ENCODE results near the gene SCFD2.
A peak's percentile ranks its signal among the peaks of the same experiment; 100 is the strongest.

SCFD2 gene

DNA sequence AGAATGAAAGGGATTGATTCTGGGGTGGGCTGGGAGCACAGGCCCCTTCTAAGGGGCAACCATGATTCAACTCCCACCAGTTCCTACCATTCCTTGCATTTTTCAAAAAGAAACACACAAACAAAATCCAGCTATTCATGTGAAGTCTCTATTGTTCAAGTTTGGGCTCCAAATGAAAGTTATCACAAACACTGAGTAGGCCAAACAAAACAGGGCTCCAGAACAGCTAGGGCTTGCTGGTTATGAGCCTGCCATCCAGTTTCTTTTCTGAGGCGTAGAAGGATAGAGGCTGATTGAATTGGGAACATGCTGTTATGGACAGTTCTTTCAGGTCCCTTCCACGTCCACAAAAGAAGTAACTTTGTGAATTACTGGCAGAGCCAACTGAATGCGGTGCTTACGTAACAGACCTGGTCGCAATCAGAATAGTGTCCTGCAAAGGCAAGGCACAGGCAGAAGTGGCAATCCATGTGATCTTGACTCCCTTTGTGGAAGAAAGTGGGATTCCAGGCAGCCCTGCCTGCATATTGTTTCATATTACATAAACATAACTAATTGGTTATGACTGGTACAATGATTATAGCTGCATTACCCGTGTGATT, 244.5 kb downstream of the SCFD2 start:
- no peak for DNase-seq (ENCODE audit: low spot score)
- no peak overlapping the region for H3K27ac ChIP-seq
- ChIA-PET CTCF (no interaction called here), POLR2A (ENCODE audit: low non-redundant PET) (no interaction called here)
- TF ChIP-seq, protein P1, sequence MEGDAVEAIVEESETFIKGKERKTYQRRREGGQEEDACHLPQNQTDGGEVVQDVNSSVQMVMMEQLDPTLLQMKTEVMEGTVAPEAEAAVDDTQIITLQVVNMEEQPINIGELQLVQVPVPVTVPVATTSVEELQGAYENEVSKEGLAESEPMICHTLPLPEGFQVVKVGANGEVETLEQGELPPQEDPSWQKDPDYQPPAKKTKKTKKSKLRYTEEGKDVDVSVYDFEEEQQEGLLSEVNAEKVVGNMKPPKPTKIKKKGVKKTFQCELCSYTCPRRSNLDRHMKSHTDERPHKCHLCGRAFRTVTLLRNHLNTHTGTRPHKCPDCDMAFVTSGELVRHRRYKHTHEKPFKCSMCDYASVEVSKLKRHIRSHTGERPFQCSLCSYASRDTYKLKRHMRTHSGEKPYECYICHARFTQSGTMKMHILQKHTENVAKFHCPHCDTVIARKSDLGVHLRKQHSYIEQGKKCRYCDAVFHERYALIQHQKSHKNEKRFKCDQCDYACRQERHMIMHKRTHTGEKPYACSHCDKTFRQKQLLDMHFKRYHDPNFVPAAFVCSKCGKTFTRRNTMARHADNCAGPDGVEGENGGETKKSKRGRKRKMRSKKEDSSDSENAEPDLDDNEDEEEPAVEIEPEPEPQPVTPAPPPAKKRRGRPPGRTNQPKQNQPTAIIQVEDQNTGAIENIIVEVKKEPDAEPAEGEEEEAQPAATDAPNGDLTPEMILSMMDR (conservative IDR thresholded peaks at IDR 0.05; ENCODE audit: low read depth), result no peak

DNA sequence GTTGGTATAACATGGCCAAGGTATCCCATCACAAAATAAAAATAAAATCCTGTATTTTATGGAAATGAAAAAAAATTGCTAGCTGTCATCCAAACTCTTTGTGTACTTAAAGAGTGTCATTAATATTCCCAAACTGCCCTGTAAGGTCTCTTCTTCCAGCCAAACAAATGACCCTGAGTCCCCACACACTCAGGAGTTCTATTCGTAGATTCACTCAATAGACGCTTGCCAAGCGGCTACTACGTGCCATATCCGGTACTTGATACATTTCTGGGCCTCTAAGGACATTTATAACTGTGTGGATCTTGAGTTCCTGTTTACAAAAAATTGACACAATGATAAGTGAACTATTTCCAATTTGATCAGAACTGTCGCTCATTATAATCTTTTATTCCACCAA, 245.1 kb downstream of the SCFD2 start:
- DNase-seq (ENCODE audit: low spot score), result no peak
- CTCF ChIA-PET, result no interaction called here
- no peak overlapping the region for H3K27ac ChIP-seq
- POLR2A ChIA-PET (ENCODE audit: low non-redundant PET), result no interaction called here
- TF ChIP-seq, protein P1 (conservative IDR thresholded peaks at IDR 0.05; ENCODE audit: low read depth), result no peak

DNA sequence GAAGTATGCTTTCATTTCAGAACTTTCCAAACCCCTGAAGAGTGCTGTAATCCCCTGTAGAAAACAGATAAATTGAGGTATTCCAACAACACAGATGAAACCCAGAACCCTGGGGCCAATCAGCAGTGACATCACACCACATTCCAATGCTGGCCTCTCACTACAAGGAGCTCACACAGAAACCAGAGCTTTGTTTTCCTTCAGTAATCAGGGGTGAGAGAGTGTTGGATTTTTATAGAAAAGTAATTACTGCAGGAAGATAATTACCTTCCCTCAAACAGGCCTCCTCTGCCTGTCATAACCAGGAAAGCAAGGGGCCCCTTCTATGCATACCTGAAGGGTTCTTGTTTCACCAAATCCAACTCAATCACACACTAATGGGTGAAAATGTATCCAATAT, 246.2 kb downstream of the SCFD2 start:
- H3K27ac ChIP-seq, result no peak overlapping the region
- ChIA-PET POLR2A (ENCODE audit: low non-redundant PET) (no interaction called here), CTCF (interaction anchor here (0.7 kb wide), 1 partner anchor 1424 kb away, joined by 3 read pairs; no protein-coding TSS in a partner anchor)
- DNase-seq (ENCODE audit: low spot score), result peak; percentile 22
- TF ChIP-seq, protein P1 (conservative IDR thresholded peaks at IDR 0.05; ENCODE audit: low read depth), result no peak

DNA sequence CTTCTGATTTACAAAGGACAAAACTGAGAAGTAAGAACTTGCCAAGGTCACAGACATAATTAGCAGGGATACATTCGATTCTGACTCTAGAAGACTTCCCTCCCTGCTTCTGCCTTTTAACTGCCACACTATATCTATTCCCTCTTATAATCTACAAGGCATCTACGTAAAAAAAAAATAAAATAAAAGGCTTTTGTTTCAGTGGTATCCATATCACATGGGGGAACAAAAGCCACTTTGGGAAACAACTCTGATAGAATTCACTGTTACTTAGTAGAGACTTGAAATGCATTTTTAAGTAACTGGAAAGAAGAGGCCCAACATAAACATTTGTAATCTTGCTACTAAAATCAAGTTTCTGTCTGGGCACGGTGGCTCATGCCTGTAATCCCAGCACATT, 247.2 kb downstream of the SCFD2 start:
- DNase-seq (ENCODE audit: low spot score), result no peak
- POLR2A ChIA-PET (ENCODE audit: low non-redundant PET), result no interaction called here
- CTCF ChIA-PET, result interaction anchor here (0.6 kb wide), 1 partner anchor 465 kb away, joined by 3 read pairs; no protein-coding TSS in a partner anchor
- TF ChIP-seq, protein P1 (conservative IDR thresholded peaks at IDR 0.05; ENCODE audit: low read depth), result no peak
- no peak overlapping the region for H3K27ac ChIP-seq

DNA sequence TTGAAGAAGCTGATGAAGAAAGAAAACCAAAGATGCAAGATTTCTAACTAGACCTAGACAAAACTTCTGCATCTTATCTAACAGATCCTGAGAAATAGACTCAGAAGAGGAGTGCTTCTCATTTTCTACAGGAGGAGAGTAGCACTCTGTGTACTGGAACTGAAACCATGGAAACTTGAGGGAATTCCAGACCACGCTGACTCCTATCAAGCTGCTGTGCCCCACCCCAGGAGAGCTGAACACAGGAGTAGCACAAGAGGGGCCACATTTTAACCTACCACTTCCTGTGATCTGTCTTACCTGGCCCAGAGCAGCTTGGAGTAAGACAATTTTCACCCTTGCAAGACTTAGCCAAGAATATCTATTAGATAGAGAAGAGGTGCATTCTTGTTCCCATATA, 248.9 kb downstream of the SCFD2 start:
- ChIA-PET POLR2A (ENCODE audit: low non-redundant PET) (no interaction called here), CTCF (interaction anchor here (1.1 kb wide), 1 partner anchor 686 kb away, joined by 4 read pairs; no protein-coding TSS in a partner anchor)
- TF ChIP-seq, protein P1 (conservative IDR thresholded peaks at IDR 0.05; ENCODE audit: low read depth), result no peak
- no peak for DNase-seq (ENCODE audit: low spot score)
- no peak overlapping the region for H3K27ac ChIP-seq

DNA sequence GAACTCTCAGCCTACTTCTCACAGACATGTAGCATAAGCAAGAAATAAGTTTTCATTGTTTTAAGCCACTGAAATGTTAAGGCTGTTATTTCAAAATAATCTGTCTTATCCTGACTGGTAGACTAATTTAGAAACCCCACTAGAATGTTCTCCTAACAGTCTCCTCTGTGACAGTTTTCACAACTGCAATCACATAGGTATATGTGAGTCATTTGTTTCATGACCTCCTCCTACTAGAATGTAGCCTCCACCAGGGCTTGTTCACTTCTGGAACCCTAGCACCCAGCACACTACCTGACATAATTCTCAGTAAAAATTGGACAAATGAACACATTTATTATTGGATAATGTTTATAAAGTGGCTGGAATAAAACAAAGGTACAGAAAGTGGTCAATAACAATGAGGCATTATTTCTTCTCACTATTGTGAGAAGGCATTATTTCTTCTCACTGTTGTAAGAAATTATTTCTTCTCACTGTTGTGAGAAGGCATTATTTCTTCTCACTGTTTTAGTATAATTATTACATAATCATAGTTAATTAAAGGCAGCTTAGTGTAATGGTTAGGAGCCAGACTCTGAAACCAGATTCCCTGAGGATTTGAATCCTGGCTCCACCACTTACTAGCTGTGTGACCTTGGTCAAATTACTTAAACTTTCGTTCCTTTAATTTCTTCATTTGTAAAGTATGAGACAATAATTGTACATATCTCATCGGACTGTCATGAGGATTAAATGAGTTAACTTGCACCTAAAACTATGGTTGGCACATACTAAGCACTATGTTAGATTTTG, 252.2 kb downstream of the SCFD2 start:
- CTCF ChIA-PET, result no interaction called here
- no peak overlapping the region for H3K27ac ChIP-seq
- POLR2A ChIA-PET (ENCODE audit: low non-redundant PET), result interaction anchor here (0.6 kb wide), 1 partner anchor 191 kb away, joined by 3 read pairs; no protein-coding TSS in a partner anchor

More for the DNA sequence above, 252.2 kb downstream of the SCFD2 start:
- TF ChIP-seq, protein P1 (conservative IDR thresholded peaks at IDR 0.05; ENCODE audit: low read depth), result no peak
- no peak for DNase-seq (ENCODE audit: low spot score)

Data from RWPE1 (cell line).